Uterus (tissue), 2 donors: ENCODE measurements around the gene FADS3.

Experiments
- POLR2A ChIP-seq, 2 donors: fragments of 450-650 bp; IDR thresholded peaks; one replicate each; pipeline ENCODE4 v1.6.1; 2016; ENCODE audit warnings: antibody characterized with exemption in 2 of 2, mild to moderate bottlenecking in 1 of 2, moderate library complexity in 1 of 2
- TF ChIP-seq, protein P1 (sequence below), 4 experiments: fragments of 200-600 bp in 2 of 4; fragments of 450-650 bp in 2 of 4; sonication (generic) in 2 of 4; IDR thresholded peaks; one replicate each; pipeline ENCODE4 v1.5.1; 2016 to 2019; ENCODE audit warnings: antibody characterized with exemption in 4 of 4, mild to moderate bottlenecking in 2 of 4, moderate library complexity in 1 of 4

DNA sequence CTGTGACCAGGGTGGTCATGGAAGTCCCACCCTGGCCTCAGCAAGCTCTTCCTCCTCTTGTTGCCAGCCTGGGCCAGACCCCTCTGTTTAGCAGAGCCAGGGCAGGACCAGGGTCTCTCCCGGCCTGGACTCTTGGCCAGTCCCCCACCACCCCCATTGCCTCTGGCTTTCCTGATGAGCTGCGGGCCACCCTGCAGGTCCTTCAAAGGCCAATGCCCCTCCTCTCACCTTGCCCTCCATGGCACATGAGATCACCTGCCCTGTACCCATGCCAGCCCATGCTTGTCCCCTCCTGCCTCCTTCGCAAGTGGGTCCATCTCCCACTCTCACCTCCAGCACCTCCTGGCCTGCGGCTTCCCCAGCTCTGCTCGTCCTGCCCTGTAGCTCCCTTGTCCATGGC is 52.8 kb downstream of the FADS3 start:
- TF ChIP-seq POLR2A (IDR thresholded peaks at IDR 0.05), result no peak
- TF ChIP-seq, protein P1, sequence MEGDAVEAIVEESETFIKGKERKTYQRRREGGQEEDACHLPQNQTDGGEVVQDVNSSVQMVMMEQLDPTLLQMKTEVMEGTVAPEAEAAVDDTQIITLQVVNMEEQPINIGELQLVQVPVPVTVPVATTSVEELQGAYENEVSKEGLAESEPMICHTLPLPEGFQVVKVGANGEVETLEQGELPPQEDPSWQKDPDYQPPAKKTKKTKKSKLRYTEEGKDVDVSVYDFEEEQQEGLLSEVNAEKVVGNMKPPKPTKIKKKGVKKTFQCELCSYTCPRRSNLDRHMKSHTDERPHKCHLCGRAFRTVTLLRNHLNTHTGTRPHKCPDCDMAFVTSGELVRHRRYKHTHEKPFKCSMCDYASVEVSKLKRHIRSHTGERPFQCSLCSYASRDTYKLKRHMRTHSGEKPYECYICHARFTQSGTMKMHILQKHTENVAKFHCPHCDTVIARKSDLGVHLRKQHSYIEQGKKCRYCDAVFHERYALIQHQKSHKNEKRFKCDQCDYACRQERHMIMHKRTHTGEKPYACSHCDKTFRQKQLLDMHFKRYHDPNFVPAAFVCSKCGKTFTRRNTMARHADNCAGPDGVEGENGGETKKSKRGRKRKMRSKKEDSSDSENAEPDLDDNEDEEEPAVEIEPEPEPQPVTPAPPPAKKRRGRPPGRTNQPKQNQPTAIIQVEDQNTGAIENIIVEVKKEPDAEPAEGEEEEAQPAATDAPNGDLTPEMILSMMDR (IDR thresholded peaks at IDR 0.05), result no peak
